ENCODE data around the gene TLR5.

Gene TLR5

DNA sequence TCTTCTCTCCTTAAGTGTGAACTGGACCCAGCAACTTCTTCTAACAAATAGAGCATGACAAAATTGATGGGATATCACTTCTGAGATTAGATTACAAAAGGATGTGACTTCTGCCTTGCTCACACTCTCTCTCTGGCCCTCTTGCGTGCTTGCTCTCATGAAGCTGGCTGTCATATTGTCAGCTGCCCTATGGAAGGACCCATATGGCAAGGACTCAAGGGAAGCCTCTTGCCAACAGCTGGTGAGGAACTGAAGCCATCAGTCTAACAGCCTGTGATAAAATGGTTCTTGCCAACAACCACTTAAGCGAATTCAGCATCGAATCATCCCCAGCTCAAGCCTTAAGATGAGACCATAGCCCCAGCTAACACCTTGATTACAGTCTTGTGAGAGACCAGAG is 4.8 kb upstream of the TLR5 start:
- no peak for DNase-seq

DNA sequence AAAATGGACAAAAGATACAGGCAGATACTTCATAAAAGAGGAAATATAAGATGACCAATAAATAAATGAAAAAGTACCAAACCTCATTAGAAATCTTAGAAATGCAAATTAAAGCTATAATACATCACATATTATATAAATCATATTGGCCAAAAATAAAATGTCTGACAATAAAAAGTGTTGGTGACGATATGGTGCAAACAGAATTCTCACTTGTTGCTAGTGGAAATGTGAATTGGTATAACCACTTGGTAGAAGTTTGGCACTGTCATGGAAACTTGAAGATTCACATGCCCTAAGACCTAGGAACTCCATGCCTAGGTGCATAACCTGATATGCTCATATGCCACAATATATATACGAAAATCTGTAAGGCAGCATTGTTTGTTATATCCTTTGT is 4.4 kb upstream of the TLR5 start:
- DNase-seq, result no peak

DNA sequence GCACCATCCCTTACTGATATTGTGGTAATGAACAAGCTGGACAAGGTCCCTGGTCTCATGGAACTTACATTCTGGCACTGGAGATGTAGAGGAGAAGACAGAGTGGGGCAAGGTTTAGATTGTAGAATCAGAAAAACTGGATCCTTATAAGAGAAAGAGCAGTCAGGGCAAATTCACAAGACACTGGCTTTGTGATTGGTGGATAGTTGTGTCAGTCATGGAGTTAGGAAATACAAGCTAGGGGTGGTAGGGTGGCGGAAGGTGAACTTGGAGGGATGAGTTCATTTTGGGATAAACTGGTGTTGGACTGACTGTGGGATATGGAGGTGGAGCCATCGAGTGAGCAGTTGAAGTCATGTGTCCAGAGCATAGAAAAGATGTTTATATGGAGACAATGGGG is 3.7 kb upstream of the TLR5 start:
- no peak for DNase-seq

DNA sequence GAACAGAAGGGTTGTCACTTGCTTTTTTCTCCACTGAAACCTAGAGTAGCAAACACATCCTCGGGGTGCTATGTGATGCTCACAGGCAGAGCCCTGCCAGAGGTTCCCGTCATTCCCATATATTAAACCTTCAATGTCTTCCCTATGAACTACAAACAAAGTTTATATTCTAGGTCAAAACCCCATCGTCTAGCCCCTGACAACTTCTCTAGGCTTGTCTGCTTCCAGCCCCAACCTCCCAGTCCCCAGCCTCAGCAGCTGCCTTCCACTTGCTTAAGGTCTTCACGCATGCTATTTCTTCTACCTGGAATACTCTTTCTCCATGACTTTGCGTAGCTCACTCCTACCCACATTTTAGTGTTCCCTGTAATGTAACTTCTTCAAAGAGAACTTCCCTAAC is 1.9 kb upstream of the TLR5 start:
- no peak for DNase-seq

DNA sequence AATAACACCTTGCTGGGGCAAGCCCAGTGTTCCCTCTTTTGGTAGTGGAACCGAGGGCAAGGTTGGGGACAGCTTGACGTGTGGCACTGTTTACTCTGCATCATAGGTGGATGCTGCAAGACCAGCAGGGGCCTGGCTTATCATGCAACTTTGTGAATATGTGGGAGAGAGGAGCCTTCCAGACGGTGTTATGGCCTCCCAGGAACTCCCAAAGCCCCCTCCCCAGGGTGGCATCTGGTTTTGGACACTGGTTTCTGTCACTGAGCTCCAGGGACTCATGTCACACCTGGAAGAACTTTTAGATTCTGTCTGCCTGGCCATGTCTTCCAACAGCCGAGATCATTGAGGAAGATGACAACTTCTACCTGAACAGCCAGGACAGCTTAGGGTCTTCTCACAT is 1.4 kb upstream of the TLR5 start:
- DNase-seq, result no peak

DNA sequence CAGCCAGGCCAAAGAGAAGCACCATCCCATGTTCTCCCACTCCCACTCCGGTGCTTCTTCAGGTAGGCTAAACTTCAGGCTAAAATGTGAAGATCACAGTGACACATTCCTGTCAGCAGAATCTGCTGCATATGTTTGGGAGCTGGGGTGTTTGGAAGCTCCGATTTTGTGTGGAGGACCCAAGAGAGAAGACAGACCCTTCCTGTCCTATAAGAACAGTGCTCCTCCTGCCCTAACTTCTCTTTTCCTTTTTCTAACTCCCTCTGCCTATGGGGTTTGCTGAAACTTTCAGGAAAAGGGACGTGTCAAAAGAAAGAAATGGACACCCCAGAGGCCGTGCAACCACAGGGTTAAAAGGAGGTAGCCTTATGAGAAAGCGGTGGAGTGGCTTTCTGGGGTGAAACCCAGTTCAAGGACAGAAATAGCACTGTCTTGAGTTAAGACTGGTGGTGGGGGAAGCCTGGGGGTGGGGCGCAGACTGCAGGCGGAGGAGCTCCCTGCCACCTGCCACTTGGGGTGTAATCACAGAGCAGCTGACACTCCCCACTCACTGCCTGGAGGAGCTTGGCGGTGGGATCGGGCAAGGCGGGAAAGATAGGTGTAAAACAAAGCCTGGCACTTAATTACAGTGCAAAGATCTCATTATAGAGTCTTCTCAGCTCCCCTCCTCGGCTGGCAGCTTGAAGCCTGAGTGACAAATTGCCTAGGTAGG is 645 bp upstream of the TLR5 start:
- peak; percentile 55 for DNase-seq

DNA sequence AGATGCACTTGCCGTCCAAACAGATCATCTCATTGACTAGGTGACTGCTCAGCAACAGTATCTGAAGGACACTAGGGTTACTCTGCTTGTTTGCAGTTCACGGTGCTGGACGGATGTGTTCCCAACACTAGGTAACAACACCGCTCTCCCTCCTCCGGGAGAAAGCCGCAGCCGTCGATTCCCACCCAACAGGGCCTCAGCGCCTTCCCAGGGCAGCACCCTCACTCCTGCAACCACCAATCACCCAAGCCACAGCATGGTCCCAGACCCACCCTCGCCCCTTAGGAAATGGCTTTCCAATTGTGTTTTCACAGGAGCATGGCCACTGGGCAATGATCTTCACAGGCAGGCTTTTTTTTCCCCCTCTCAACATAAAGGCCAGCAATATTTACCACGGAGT is 779 bp downstream of the TLR5 start:
- DNase-seq, result no peak

DNA sequence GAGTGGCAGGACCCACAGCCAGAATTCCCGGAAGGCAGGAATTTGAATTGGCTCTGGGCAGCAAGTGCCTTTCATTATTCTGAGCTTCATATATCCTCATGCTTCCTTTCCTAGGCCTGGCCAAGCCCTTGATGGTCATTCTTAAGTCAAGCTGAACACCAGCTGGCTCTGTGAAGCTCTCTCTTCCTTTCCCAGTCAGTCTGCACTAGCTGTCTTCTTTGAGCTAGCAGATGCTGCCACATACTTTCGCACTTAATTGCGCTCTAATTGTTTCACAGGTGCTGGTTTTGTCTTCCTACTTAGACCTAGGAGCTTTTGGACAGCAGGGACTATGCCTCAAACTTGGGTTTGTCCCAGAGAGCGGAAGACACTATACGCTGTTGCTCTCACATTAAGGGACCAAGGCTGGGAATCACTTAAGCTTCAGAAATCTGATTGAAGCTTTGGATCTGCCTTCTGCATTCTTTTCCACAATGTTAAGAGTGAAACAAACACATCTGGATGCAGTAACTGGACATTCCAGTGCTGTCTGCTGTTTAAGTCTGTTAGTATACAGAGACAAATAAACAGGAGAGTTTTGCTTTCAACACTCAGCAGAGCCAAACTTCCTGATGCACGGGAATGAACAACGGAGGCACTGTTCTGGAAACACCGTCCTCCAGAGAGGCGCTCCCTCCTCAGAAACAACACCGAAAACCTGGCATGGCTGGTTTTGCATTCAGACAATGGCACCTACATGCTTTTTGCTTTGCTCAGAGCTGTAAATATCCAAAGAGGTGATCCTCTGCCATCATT is 2.2 kb downstream of the TLR5 start:
- DNase-seq, result no peak

DNA sequence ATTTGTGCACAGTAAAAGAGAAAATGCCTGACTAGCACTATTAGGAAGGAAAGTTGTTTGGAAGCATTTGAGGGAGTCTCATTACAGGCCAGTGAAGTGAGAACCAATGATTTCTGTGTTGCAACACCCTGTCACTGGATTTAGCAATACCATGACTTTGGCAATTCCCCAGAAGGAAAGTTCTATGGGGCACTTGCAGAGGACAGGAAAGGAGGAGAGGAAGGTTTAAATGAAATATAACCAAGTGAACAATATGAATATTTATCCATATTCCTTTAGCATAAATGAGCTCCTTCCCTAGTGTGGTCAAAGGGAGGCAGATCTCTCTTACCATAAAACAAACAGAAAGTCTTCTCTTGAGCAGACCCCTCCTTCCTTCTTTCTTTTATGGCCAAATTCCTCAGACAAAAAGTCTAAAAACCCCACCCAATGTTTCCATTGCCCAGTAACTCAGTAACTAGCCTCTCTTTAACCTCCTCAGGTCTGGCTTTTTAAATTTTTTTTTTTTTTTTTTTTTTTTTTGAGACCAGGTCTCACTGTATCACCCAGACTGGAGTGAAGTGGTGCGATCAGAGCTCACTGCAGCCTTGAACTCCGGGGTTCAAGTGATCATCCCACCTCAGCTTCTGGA is 5.5 kb downstream of the TLR5 start:
- no peak for DNase-seq

DNA sequence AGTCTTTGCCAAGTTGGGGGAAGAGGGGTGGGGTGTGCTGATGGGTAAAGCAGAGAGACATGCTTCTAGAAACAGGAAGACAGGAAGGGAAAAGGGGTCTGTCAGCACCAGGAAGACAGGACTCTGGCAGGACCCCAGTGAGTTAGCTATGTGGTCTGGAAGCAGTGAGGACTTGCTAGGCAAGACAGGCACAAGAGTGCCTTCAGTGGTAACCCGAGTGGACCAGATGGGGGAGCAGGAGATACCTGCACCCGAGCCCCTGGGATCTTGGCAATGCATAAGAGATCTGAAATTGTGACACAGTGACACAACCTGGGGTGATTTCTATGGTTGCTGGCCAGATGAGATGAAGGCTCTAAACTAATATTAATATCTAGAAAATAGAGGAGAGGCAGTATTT is 7.0 kb downstream of the TLR5 start:
- no peak for DNase-seq

DNA sequence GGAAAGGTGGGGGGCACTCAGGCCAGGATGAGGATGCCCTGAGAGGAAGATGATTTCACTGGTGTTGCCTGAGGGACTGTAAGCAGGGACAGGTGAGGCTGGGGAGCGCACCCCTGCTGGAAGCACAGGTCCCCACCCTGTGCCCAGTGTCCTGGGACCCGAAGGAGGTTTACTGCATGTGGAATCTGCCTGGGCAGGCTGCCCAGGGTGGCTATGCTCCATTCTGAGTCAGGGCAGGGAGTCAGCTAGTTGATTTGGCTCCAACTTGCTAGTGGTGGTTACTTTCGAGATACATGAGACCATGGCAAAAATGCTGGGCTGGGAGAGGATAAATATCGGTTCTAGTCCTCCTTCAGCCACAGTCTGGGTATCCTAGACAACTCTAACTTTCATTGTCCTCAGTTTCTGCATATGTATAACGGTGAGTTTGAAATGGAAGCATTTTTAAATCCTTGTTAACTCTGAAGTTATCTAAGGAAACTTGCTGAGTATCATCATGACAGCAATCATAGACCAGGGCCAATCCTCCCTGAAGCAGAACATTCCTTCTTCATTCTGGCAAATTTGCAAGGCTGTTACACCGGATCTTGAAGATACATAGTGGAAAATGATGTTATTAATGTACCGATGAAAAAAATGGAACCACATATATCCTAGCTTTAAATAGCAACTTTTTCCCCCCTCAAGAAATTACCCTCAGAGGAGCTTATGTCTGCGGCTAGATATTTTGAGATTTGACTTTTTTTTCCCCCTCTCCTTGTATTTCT is 7.7 kb downstream of the TLR5 start:
- no peak for DNase-seq

DNA sequence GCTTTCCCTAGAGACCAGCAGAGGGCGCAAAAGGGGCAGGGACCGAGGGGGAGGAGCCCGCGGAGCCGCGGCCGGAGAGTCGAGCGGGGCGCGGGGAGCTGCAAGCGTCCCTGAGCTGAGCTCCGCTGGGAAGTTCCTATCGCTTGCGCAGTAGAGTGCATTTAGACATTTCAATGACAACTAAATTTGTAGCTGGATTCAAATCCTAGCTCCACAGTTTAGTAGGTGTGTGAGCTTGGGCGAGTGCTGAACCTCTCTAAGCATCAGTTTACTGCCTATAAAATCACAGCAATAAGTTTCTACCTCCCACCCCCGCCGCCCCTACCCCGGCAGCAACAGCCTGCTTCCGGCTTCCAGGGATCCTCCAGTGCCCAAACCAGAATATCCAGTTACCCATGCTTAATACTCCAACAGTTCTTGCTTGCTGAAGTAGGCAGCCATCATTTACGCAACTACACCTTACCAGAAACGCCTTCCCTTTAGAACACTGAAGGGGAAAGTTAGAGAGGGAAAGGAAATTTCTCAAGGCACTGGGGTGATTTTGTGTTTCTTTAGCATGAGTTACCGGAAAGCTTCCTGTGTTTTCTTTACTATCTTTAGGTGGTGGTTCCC is 9.1 kb downstream of the TLR5 start:
- DNase-seq, result peak; percentile 86

DNA sequence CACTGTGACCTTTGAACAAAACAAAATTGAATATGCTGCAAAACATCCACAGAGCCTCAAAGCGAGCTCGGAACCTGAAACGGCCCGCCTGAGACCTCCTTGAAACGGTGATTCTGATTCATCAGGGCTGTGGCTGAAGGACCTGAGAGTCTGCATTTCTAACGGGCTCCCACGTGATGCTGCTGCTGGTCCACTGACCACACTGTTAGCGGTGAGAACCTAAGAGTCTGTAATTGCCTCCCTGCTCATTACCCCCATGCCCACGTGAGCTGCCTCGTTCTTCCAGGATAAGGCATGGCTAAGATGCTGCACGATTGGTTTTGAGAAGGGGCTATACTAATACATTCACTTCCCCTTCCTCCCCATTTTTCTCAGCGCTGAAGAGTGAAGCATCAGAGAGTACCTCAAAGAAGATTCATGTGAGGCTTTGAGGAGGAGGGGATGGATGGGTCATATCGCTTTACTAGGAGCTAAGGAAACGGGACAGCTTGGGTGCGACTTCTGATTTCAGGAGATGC is 9.7 kb downstream of the TLR5 start:
- DNase-seq, result no peak

DNA sequence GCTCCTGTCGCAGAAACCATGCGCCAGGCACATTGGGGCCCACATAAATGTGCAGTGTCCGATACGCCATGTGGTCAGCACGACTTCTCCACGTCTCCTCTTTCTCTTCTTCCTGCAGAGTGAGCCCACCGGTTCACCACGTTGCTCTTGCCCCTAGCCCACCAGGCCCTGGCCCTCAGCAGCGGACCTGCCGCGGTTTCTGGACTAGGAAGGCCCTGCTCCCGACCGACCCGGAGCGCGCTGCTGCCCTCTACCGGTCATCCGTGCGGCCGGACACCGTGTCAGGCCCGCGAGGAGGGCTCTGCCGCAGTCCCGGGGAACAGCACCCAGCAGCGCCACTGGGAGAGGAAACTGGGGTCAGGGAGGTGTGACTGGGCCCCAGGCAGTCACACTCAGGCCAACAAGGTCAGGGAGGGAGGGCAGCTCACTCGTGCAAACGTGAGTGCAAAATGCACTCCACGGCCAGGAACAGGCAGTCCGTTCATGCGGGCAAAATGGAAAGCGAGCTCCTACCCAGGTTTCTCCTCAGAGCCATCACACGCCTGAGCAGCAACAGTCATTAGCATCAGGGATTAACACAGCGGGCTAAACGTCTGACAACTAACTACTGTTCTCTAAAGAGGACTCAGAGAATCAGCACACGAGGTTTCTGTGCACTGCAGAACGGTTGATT is 13.7 kb downstream of the TLR5 start:
- peak; percentile 86 for DNase-seq

DNA sequence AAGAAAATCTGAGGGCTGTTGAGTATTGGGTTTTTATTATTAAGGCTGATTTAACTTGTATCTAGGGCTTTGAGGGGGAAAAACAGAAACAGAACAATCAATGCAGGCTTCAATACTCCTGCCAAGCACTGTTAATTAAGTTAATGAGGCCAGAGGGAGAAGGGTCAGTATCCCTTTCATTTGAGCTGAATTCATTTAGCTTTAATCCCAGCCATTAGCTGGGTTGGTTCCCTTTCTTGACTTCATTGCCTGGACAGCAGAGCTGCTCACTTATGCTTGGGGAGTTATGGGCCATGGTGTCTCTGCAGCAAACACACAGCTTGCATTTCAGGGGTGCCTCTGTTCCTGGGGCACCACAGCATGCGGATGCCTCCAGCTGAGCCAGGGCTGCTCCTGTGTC is 16.3 kb downstream of the TLR5 start:
- DNase-seq, result no peak

DNA sequence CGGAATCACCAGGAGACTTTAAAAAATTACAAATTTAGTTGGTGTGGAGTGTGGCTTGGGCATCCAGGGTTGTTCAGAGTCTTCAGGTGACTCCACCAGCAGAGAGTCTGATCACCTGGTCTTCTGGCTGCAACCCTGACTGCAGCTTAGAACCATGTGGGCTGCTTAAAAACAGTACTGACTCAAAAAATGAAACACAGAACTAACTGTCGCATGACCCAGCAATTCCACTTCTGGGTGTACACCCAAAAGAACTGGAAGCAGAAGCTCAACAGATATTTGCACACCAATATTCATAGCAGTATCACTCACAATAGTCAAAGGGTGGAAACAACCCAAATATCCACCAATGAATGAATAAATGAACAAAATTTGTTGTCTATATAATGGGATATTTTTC is 17.3 kb downstream of the TLR5 start:
- DNase-seq, result no peak

DNA sequence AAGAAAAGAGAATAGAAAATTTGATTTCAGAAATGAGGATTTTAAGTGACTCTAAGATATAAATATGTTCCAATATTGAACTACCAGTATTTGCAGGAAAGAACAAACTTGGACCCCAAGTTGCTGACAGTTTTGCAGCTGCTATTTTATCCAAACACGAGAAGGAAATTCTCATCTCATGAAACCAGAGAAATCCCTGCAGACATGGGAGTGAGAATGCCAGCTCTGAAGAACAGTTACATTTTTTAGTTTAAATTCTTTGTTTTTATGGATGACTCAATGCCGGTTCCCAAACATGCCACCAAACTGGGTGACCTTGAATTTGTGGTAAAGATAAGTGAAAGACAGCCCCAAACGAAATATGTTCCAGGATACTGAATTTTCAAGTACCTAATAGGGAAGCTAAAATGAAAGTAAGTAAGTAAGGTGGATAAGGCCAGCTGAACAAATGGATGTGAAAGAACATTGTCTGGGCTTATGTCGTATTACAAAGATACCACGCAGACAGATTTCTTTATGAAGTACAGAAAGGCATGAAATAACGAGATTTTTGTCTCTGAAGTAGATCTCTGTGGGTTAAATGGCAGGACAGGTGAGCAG is 19.9 kb downstream of the TLR5 start:
- no peak for DNase-seq

DNA sequence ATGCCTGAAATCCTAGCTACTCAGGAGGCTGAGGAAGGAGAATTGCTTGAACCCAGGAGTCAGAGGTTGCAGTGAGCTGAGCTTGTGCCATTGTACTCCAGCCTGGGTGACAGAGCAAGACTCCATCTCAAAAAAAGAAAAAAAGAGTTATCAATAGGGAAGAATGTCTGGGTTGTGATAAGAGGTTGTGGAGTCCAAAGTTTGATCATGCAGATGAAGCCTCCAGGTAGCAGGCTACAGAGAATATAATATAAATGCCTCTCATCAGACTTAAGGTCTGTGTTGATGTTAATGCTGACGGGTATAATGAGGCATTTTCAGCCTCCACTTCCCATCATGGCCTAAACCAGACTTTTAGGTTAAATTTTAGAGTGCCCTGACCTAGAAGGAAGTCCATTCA is 24.6 kb downstream of the TLR5 start:
- DNase-seq, result no peak

DNA sequence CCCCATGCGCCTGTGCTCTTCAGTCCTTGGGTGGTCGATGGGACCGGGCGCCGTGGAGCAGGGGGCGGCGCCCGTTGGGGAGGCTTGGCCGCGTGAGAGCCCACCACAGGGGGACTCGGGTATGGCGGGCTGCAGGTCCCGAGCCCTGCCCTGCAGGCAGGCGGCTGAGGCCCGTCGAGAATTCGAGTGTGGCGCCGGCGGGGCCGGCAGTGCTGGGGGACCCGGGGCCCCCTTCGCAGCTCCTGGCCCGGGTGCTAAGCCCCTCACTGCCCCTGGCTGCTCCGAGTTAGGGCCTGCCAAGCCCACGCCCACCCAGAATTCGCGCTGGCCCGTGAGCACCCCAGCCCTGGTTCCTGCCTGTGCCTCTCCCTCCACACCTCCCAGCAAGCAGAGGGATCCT is 26.1 kb downstream of the TLR5 start:
- DNase-seq, result no peak

DNA sequence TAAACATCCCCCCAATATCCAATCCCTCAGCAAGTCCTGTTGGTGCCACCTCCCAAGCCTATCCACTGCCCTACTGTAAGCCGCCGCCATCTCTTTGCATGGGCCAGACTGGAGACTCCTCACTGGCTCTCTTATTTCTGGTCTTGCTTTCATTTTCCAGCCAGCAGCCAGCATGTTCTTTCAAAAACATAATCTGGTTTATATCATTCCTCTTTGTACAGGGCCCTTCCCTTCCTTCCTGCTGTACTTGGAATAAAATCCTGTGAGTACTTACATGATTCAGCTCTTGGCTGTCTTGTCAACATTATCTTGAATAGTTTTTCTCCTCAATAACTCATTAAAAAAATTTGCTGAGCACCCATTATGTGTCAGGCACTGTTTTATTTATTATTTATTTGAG is 28.2 kb downstream of the TLR5 start:
- no peak for DNase-seq

DNA sequence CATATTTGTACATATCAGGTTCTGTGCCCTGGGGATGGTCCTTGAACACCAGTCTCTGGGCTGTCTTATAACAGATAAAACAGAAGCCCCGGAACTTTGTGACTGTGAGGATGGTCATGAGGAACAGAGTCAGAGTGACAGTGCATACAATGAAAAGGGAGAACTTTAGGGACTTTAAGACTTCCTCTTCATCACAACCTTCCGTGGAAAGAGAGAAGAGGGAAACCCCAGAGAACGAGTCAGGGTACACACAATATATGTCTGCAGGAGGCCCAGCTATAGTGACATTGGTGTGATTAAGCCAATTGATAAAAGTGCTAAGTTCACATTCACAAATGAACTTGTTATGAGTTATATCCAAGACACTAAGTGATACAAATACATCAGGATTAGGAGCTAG is 32.1 kb downstream of the TLR5 start:
- DNase-seq, result no peak

DNA sequence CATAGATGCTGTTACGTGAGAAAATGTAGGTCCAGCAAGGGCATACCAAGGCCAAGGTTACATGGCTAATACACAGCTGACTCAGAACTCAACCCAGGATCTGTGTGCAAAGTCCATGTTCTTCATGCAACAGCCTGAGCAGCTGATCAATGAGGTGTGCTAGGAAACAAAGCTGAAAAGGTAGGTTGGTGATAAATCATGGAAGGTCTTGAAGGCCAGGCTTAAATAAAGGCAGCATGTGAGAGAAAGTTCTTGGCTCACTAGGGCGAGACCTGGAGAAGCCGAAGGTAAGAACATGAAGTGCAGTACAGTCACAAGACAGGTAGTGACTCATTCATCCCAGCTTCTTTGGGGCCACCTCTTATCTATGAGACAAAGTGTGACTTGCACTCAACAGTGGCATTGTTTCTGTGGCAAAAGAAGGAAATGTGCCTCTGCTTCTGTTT is 33.4 kb downstream of the TLR5 start:
- no peak for DNase-seq

All from stimulated activated CD8-positive, alpha-beta memory T cell treated with anti-CD3 and anti-CD28 coated beads, Interleukin-4, amount 100 ng/mL, for 48 hours (primary cell).